H1 (cell line): ENCODE data around the gene EFEMP2. TPM values are rescaled to one million over a fixed set of nuclear protein-coding genes. Genes with fewer than 3 reads are reported as not detected.

ENCODE experiments used
- CTCF ChIA-PET: fragments of 300-600 bp; sonication (Branson Sonifier 250); formaldehyde crosslinking; loops from one replicate; lab custom pipeline; 2021; ENCODE audit not compliant: partially characterized antibody; lab: Charles Lee
- POLR2A ChIA-PET: fragments of 300-600 bp; sonication (Branson Sonifier 250); formaldehyde crosslinking; loops from one replicate; lab custom pipeline; 2021; ENCODE audit warnings: inconsistent platforms; ENCODE audit not compliant: partially characterized antibody; lab: Charles Lee
- DNase-seq, 2 experiments: peaks; one replicate each; pipeline versions ENCODE4 v3.0.0 to v3.0.0-alpha.2; 2010 to 2022; ENCODE audit warnings: low spot score in 2 of 2, low read depth in 1 of 2, mixed read lengths in 1 of 2
- FAIRE-seq: peaks from 2 replicates; lab custom pipeline; 2011; peaks lifted over from hg19 to GRCh38; lab: Jason Lieb, UNC
- H2AFZ ChIP-seq: 2 replicates; pipeline ENCODE4 v1.8.1; 2012; ENCODE audit warnings: low read length, inconsistent platforms
- H2AK5ac ChIP-seq: 2 replicates; pipeline ENCODE4 v1.6.1; 2013; ENCODE audit warnings: low read depth, low read length
- H2BK120ac ChIP-seq: replicated peaks from 2 replicates; pipeline ENCODE3; 2013; ENCODE audit warnings: low read depth, low read length, inconsistent platforms
- H2BK12ac ChIP-seq: 2 replicates; pipeline ENCODE4 v1.6.1; 2013; ENCODE audit warnings: low read depth, low read length
- H2BK15ac ChIP-seq: 2 replicates; pipeline ENCODE4 v1.6.1; 2013; ENCODE audit warnings: low read length
- H2BK20ac ChIP-seq: 2 replicates; pipeline ENCODE4 v1.6.1; 2013; ENCODE audit warnings: low read length
- H2BK5ac ChIP-seq: 2 replicates; pipeline ENCODE4 v1.6.1; 2013; ENCODE audit warnings: low read depth, low read length
- H3K14ac ChIP-seq: 2 replicates; pipeline ENCODE4 v1.6.1; 2013; ENCODE audit warnings: inconsistent platforms; ENCODE audit not compliant: insufficient read length
- H3K18ac ChIP-seq: 2 replicates; pipeline ENCODE4 v1.6.1; 2013; ENCODE audit warnings: low read length; ENCODE audit errors: extremely low read depth
- H3K23ac ChIP-seq: 2 replicates; pipeline ENCODE4 v1.6.1; 2013; ENCODE audit warnings: inconsistent platforms; ENCODE audit not compliant: insufficient read length
- H3K23me2 ChIP-seq: 2 replicates; pipeline ENCODE4 v1.6.1; 2013; ENCODE audit warnings: low read depth, low read length
- H3K27ac ChIP-seq: 2 replicates; pipeline ENCODE4 v1.6.1; 2011; ENCODE audit warnings: low read depth, low read length, inconsistent platforms
- H3K27me3 ChIP-seq, 4 experiments: replicated peaks in 1 of 4; 1 replicate in 1 of 4; 2 replicates in 3 of 4; pipeline versions ENCODE4 v1.6.1 to v1.8.1; 2011 to 2013; ENCODE audit warnings: low read length in 3 of 4, mild to moderate bottlenecking in 3 of 4, inconsistent platforms in 2 of 4, mixed read lengths in 2 of 4, moderate library complexity in 1 of 4; ENCODE audit not compliant: control insufficient read depth in 3 of 4, insufficient read depth in 3 of 4; ENCODE audit errors: extremely low read depth in 1 of 4
- H3K36me3 ChIP-seq, 4 experiments: 2 replicates each; pipeline versions ENCODE4 v1.6.1 to v1.8.1; 2011 to 2013; ENCODE audit warnings: mild to moderate bottlenecking in 4 of 4, low read length in 3 of 4, moderate library complexity in 2 of 4, control low read depth in 1 of 4, inconsistent platforms in 1 of 4; ENCODE audit not compliant: insufficient read depth in 4 of 4, control insufficient read depth in 2 of 4
- H3K4ac ChIP-seq: replicated peaks from 2 replicates; pipeline ENCODE3; 2013; ENCODE audit warnings: low read length, low read depth, mixed read lengths, inconsistent platforms; ENCODE audit not compliant: insufficient read length
- H3K4me1 ChIP-seq, 4 experiments: replicated peaks in 1 of 4; 1 replicate in 1 of 4; 2 replicates in 3 of 4; pipeline versions ENCODE4 v1.6.1 to v1.8.1; 2011 to 2013; ENCODE audit warnings: low read length in 3 of 4, inconsistent platforms in 2 of 4, mixed read lengths in 1 of 4; ENCODE audit not compliant: insufficient read depth in 4 of 4, control insufficient read depth in 3 of 4
- H3K4me2 ChIP-seq, 2 experiments: 2 replicates each; pipeline versions ENCODE4 v1.6.1 to v1.8.1; 2011 to 2013; ENCODE audit warnings: low read depth in 2 of 2, low read length in 2 of 2, control low read depth in 1 of 2, inconsistent platforms in 1 of 2, mild to moderate bottlenecking in 1 of 2; ENCODE audit not compliant: insufficient read depth in 1 of 2
- H3K4me3 ChIP-seq, 4 experiments: fragments of 200-600, 300-600 bp in 1 of 4; sonication (generic), shearing (Covaris generic), sonication (Bioruptor Twin) in 1 of 4; 2 replicates each; pipeline versions ENCODE4 v1.5.1 to v1.8.1; 2011 to 2016; ENCODE audit warnings: low read length in 4 of 4, low read depth in 3 of 4, control low read depth in 2 of 4, inconsistent platforms in 2 of 4, mild to moderate bottlenecking in 2 of 4, mixed read lengths in 1 of 4, moderate library complexity in 1 of 4; ENCODE audit not compliant: insufficient read depth in 2 of 4; ENCODE audit errors: extremely low read depth in 1 of 4
- H3K56ac ChIP-seq: replicated peaks from 2 replicates; pipeline ENCODE3; 2013; ENCODE audit warnings: low read depth, mild to moderate bottlenecking, mixed read lengths, low read length, inconsistent platforms; ENCODE audit not compliant: insufficient read length
- H3K79me1 ChIP-seq: 2 replicates; pipeline ENCODE4 v1.6.1; 2013; ENCODE audit warnings: low read depth, low read length, control low read depth
- H3K79me2 ChIP-seq, 2 experiments: 2 replicates each; pipeline versions ENCODE4 v1.6.1 to v1.8.1; 2012 to 2013; ENCODE audit warnings: low read length in 2 of 2, mild to moderate bottlenecking in 2 of 2, inconsistent platforms in 1 of 2; ENCODE audit not compliant: insufficient read depth in 2 of 2, control insufficient read depth in 1 of 2
- H3K9ac ChIP-seq, 4 experiments: replicated peaks in 1 of 4; 1 replicate in 1 of 4; 2 replicates in 3 of 4; pipeline versions ENCODE4 v1.6.1 to v1.8.1; 2011 to 2013; ENCODE audit warnings: low read depth in 3 of 4, low read length in 3 of 4, control low read depth in 2 of 4, mild to moderate bottlenecking in 2 of 4, moderate library complexity in 2 of 4, inconsistent platforms in 1 of 4; ENCODE audit errors: extremely low read depth in 1 of 4
- H3K9me3 ChIP-seq, 2 experiments: 2 replicates each; pipeline versions ENCODE4 v1.6.1 to v1.8.1; 2012 to 2013; ENCODE audit warnings: mild to moderate bottlenecking in 2 of 2, moderate library complexity in 2 of 2, control low read depth in 1 of 2, inconsistent platforms in 1 of 2, low read depth in 1 of 2, low read length in 1 of 2, mixed read lengths in 1 of 2; ENCODE audit not compliant: insufficient read depth in 2 of 2
- H4K20me1 ChIP-seq, 2 experiments: replicated peaks in 1 of 2; 2 replicates each; pipeline versions ENCODE3 to v1.8.1; 2011 to 2013; ENCODE audit warnings: inconsistent platforms in 2 of 2, low read length in 2 of 2, mild to moderate bottlenecking in 1 of 2; ENCODE audit not compliant: insufficient read depth in 2 of 2, control insufficient read depth in 1 of 2
- H4K5ac ChIP-seq: 2 replicates; pipeline ENCODE4 v1.6.1; 2013; ENCODE audit warnings: low read length, low read depth, mixed read lengths, inconsistent platforms; ENCODE audit not compliant: insufficient read length
- H4K8ac ChIP-seq: 2 replicates; pipeline ENCODE4 v1.8.0; 2013; ENCODE audit warnings: mild to moderate bottlenecking, moderate library complexity, low read length, inconsistent platforms; ENCODE audit not compliant: insufficient read depth; ENCODE audit errors: extremely low read depth
- H4K91ac ChIP-seq: replicated peaks from 2 replicates; pipeline ENCODE3; 2013; ENCODE audit warnings: low read length, mixed read lengths, inconsistent platforms; ENCODE audit not compliant: insufficient read length
- ATF2 ChIP-seq: IDR thresholded peaks from 2 replicates; pipeline ENCODE4 v1.6.1; 2012; ENCODE audit warnings: low read length, inconsistent platforms
- BACH1 ChIP-seq: IDR thresholded peaks from 2 replicates; pipeline ENCODE4 v1.6.1; 2012; ENCODE audit warnings: low read length, improper control_type of control experiment
- KDM4A ChIP-seq: IDR thresholded peaks from one replicate; pipeline ENCODE4 v1.7.1; 2012; ENCODE audit warnings: low read depth, mild to moderate bottlenecking, moderate library complexity, low read length, inconsistent platforms; ENCODE audit not compliant: severe bottlenecking
- MAX ChIP-seq: IDR thresholded peaks from 2 replicates; pipeline ENCODE4 v1.6.1; 2012; ENCODE audit warnings: inconsistent platforms
- POLR2A ChIP-seq, 2 experiments: IDR thresholded peaks; 1 replicate in 1 of 2; 2 replicates in 1 of 2; pipeline ENCODE4 v1.6.1; 2011; ENCODE audit warnings: low read depth in 2 of 2, low read length in 2 of 2, mild to moderate bottlenecking in 2 of 2; ENCODE audit errors: control extremely low read depth in 1 of 2
- POLR2AphosphoS5 ChIP-seq: IDR thresholded peaks from 2 replicates; pipeline ENCODE4 v1.6.1; 2011; ENCODE audit warnings: low read depth, low read length
- RBBP5 ChIP-seq: IDR thresholded peaks from 2 replicates; pipeline ENCODE4 v1.7.1; 2012; ENCODE audit warnings: low read depth, mild to moderate bottlenecking, inconsistent platforms, low read length, moderate library complexity, borderline replicate concordance
- SIN3A ChIP-seq, 2 experiments: IDR thresholded peaks in 1 of 2; conservative IDR thresholded peaks in 1 of 2; 2 replicates each; pipeline ENCODE4 v1.6.1; 2011 to 2012; ENCODE audit warnings: low read length in 2 of 2, improper control_type of control experiment in 1 of 2, low read depth in 1 of 2, mild to moderate bottlenecking in 1 of 2
- SP2 ChIP-seq: IDR thresholded peaks from 2 replicates; pipeline ENCODE4 v1.6.1; 2012; ENCODE audit warnings: mild to moderate bottlenecking, low read length, inconsistent platforms
- TEAD4 ChIP-seq: IDR thresholded peaks from 2 replicates; pipeline ENCODE4 v1.6.1; 2012; ENCODE audit warnings: low read depth, low read length, inconsistent platforms, mixed read lengths
- WGBS, 2 experiments: shearing (Covaris generic) in 1 of 2; methylation state at CpG; one replicate each; pipeline versions ENCODE4 v1.1.6 to v1.1.7; 2013 to 2015; ENCODE audit warnings: low lambda C conversion rate in 2 of 2, mixed read lengths in 2 of 2, inconsistent platforms in 1 of 2, low coverage in 1 of 2, missing lambda C conversion rate in 1 of 2; ENCODE audit not compliant: insufficient replicate concordance in 2 of 2, insufficient coverage in 1 of 2, insufficient read length in 1 of 2; ENCODE audit errors: extremely low coverage in 1 of 2, missing lambda C conversion rate in 1 of 2; 5-methylcytosine and 5-hydroxymethylcytosine counted together
- polyA plus RNA-seq, 7 experiments: library from polyadenylated mRNA; depleted of rRNA in 3 of 7; stranded (reverse) in 5 of 7; unstranded in 2 of 7; fragments of >200 nt in 5 of 7; fragments of 200-250 nt in 2 of 7; gene quantifications; 1 replicate in 5 of 7; 2 replicates in 1 of 7; 4 replicates in 1 of 7; pipeline versions ENCODE4 v1.2.1 to v1.2.3, GENCODE V29; 2011 to 2013; ENCODE audit warnings: missing spikeins in 2 of 7, mixed read lengths in 2 of 7
- total RNA-seq: library from RNA; stranded (reverse); fragmentation: NEBNext Ultra II Directional; extraction: Animal tissue kit (Norgen Biotek cat#: 25700); gene quantifications from 2 replicates; pipeline ENCODE4 v1.2.1, GENCODE V29; 2021

The EFEMP2 gene
- total and polyA plus RNA-seq, 2 of the 8 experiments (the other 6 are each of a cell fraction or from before 2014, with no cell fraction given), result 8.8 to 17.2 TPM

- H3K27me3 ChIP-seq, result no peaks in the 10 kb centered on the region
- peak overlapping the region; percentile 95 to 97 for H3K4me2 ChIP-seq
- ChIA-PET POLR2A (interaction anchor here (0.6 to 39.7 kb wide), 43 partner anchors 4 to 279 kb away, joined by 3 to 1071 read pairs (median 4); partner anchors contain the start of genes AP5B1, BANF1, C11orf68 and CCDC85B), CTCF (interaction anchor here (0.5 to 9.9 kb wide), 41 partner anchors 10 to 442 kb away, joined by 3 to 191 read pairs (median 4); partner anchors contain the start of genes BANF1, CCDC85B, CTSW and FIBP)
- 8% methylated on average over 16 of the region's 16 CpGs; no CpG with 5 or more reads in 1 of the 2 experiments for WGBS, 2 experiments
- peak overlapping the region; percentile 96 for H3K27ac ChIP-seq
- peak overlapping the region; percentile 98 for H2BK5ac ChIP-seq
- H4K20me1 ChIP-seq, result peaks cover 16 to 18% of the 10 kb centered on the region in 2 experiments
- peak overlapping the region; percentile 91 for H3K4ac ChIP-seq
- H4K8ac ChIP-seq, result peak overlapping the region; percentile 97; the same call in 1 of the 2 replicates
- peaks cover 15 to 25% (median 24%) of the 10 kb centered on the region in 4 experiments for H3K36me3 ChIP-seq
- peak overlapping the region; percentile 99 for H3K18ac ChIP-seq
- no peak overlapping the region for H3K23ac ChIP-seq
- H2AFZ ChIP-seq, result no peak overlapping the region
- H4K91ac ChIP-seq, result peak overlapping the region; percentile 96
- peak overlapping the region; percentile 84 for H2AK5ac ChIP-seq
- peak overlapping the region; percentile 65 for H2BK120ac ChIP-seq
- DNase-seq, result no peak
- peaks cover 15 to 31% of the 10 kb centered on the region in 2 experiments for H3K79me2 ChIP-seq
- peak overlapping the region; percentile 62 for H3K56ac ChIP-seq
- H3K4me1 ChIP-seq, result peaks cover 0 to 15% (median 6%) of the 10 kb centered on the region in 4 experiments; a peak in 5 of 7 replicates
- peak overlapping the region; percentile 83; the same call in 1 of the 2 replicates for H2BK20ac ChIP-seq
- peaks cover 19% of the 10 kb centered on the region for H3K23me2 ChIP-seq
- H2BK12ac ChIP-seq, result peak overlapping the region; percentile 99
- no peaks in the 10 kb centered on the region for H3K9me3 ChIP-seq
- H3K4me3 ChIP-seq, result peak overlapping the region; percentile 75 to 95 (median 82)
- H3K14ac ChIP-seq, result peak overlapping the region; percentile 51
- H3K9ac ChIP-seq, result peak overlapping the region; percentile 46 to 97 (median 94)
- FAIRE-seq, result no peak
- H3K79me1 ChIP-seq, result peaks cover 13% of the 10 kb centered on the region
- H2BK15ac ChIP-seq, result peak overlapping the region; percentile 98; the same call in 1 of the 2 replicates
- H4K5ac ChIP-seq, result peak overlapping the region; percentile 52
- no peak; the same call in 1 of the 2 replicates for TF ChIP-seq RBBP5
- peak; percentile 71; the same call in 1 of the 2 replicates for TF ChIP-seq POLR2AphosphoS5
- TF ChIP-seq TEAD4, result no peak
- TF ChIP-seq ATF2, result no peak; the same call in 1 of the 2 replicates
- TF ChIP-seq BACH1, result no peak
- TF ChIP-seq POLR2A (IDR thresholded peaks at IDR 0.05; ENCODE audit: control extremely low read depth in 1 of 2, low read depth in 2 of 2, low read length in 2 of 2), result 0 out of 3 replicates have a peak, but pooled peaks of 1 of the 2 experiments have one; percentile 66
- TF ChIP-seq SP2, result no peak
- TF ChIP-seq SIN3A (conservative IDR thresholded peaks at IDR 0.05 in 1 of 2, IDR thresholded peaks at IDR 0.05 in 1 of 2; ENCODE audit: low read depth in 1 of 2, low read length in 2 of 2), result no peak
- TF ChIP-seq MAX, result peak; percentile 6; the same call in 1 of the 2 replicates
- peak; percentile 20 for TF ChIP-seq KDM4A
These were observed 12.8 kb downstream of the EFEMP2 start for GRCh38 chr11:65859812-65860277.
